Keratinocyte (primary cell): Measurements from ENCODE around the gene ATXN7L1.

Source experiments
- EZH2 ChIP-seq: IDR thresholded peaks from one replicate; pipeline ENCODE4 v1.6.1; 2012; ENCODE audit warnings: inconsistent platforms, mild to moderate bottlenecking, low read length, moderate library complexity
- TF ChIP-seq, protein P1 (sequence below), 3 experiments: IDR thresholded peaks in 1 of 3; conservative IDR thresholded peaks in 1 of 3; optimal IDR thresholded peaks in 1 of 3; 2 replicates in 2 of 3; 3 replicates in 1 of 3; pipeline versions ENCODE3 to v1.5.1; 2011; ENCODE audit warnings: low read length in 3 of 3, mild to moderate bottlenecking in 3 of 3, moderate library complexity in 2 of 3, control low read depth in 1 of 3, inconsistent platforms in 1 of 3; ENCODE audit not compliant: insufficient read depth in 2 of 3; ENCODE audit errors: extremely low read depth in 1 of 3

DNA sequence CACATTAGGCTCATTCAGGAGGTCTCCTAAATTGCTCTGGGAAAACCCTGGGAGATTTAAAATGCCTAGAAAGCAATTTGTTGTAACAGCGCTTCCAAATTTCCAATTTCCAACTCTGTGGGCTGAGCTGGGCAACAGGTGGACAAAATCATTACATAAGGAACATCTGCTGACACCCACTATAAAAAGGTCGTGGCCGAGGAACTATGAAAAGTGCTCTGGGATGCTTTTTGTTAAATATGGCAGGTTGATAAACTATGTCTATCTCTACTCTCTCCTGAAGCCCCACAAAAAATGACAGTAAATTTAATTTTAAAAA lies 45.1 kb downstream of the ATXN7L1 start:
- TF ChIP-seq, protein P1, sequence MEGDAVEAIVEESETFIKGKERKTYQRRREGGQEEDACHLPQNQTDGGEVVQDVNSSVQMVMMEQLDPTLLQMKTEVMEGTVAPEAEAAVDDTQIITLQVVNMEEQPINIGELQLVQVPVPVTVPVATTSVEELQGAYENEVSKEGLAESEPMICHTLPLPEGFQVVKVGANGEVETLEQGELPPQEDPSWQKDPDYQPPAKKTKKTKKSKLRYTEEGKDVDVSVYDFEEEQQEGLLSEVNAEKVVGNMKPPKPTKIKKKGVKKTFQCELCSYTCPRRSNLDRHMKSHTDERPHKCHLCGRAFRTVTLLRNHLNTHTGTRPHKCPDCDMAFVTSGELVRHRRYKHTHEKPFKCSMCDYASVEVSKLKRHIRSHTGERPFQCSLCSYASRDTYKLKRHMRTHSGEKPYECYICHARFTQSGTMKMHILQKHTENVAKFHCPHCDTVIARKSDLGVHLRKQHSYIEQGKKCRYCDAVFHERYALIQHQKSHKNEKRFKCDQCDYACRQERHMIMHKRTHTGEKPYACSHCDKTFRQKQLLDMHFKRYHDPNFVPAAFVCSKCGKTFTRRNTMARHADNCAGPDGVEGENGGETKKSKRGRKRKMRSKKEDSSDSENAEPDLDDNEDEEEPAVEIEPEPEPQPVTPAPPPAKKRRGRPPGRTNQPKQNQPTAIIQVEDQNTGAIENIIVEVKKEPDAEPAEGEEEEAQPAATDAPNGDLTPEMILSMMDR (optimal IDR thresholded peaks at IDR 0.05 in 1 of 3, IDR thresholded peaks at IDR 0.05 in 1 of 3, conservative IDR thresholded peaks at IDR 0.05 in 1 of 3; ENCODE audit: extremely low read depth in 1 of 3, insufficient read depth in 2 of 3, low read length in 3 of 3): no peak
- TF ChIP-seq EZH2: no peak
